ENCODE results near the gene SEL1L3. TPM values are rescaled to one million over a fixed set of nuclear protein-coding genes. Genes with fewer than 3 reads are reported as not detected.

SEL1L3 gene
- total RNA-seq, 1 donor from 2014 or later, result 3.2 TPM

DNA sequence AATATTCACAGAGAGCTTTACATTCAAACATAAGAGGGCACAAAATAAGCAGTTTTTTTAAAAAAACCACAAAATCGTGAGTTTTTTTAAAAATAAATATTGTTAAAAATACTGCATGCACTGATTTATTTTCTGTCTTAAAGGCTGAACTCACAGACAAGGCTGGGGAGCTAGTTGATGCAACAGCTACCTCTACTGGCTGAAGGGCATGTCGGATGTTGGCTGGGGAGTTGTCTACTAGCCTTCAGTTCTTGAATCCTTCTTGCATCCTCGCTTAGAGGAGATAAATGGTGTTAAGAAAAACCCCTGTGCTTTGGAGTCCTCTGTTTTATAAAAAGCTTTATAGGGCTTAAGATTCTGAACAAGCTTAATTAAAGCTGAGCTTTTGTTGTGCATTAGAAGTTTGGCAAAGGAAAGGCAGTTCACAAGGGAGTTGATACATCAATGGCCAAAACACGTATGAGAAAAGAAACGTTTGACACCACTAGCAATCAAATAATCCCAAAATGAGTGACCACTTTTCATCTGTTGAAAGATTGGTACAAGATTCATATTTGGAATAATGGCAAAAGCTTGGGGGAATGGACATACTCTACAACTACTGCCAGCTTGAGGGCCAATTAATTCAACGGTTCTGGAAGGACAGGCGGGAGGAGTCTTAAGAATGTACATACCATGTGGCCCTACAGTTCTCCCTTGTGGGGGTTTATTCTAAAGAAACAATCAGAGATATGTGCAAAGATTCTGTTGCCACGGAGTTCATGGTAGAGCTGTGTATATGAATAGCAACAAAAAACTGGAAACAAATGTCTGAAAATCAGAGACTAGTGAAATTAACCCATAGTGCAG, 94.7 kb downstream of the SEL1L3 start:
- no peaks in the 10 kb centered on the region for H3K9me3 ChIP-seq (replicated peaks)
- no peaks in the 10 kb centered on the region for H3K36me3 ChIP-seq
- peaks cover 16% of the 10 kb centered on the region for H3K4me1 ChIP-seq
- peak; percentile 36 for DNase-seq
- no peaks in the 10 kb centered on the region for H3K27me3 ChIP-seq (ENCODE audit: low read depth)
- H3K27ac ChIP-seq (replicated peaks), result no peak overlapping the region
- TF ChIP-seq, protein P1, sequence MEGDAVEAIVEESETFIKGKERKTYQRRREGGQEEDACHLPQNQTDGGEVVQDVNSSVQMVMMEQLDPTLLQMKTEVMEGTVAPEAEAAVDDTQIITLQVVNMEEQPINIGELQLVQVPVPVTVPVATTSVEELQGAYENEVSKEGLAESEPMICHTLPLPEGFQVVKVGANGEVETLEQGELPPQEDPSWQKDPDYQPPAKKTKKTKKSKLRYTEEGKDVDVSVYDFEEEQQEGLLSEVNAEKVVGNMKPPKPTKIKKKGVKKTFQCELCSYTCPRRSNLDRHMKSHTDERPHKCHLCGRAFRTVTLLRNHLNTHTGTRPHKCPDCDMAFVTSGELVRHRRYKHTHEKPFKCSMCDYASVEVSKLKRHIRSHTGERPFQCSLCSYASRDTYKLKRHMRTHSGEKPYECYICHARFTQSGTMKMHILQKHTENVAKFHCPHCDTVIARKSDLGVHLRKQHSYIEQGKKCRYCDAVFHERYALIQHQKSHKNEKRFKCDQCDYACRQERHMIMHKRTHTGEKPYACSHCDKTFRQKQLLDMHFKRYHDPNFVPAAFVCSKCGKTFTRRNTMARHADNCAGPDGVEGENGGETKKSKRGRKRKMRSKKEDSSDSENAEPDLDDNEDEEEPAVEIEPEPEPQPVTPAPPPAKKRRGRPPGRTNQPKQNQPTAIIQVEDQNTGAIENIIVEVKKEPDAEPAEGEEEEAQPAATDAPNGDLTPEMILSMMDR (IDR thresholded peaks at IDR 0.05; ENCODE audit: borderline replicate concordance), result peak; percentile 83
- intact Hi-C loops (cut with micrococcal nuclease), result loop anchor here (5.0 kb wide), 1 partner anchor 326 kb away; no protein-coding TSS in a partner anchor
- H3K4me3 ChIP-seq, result no peak overlapping the region

DNA sequence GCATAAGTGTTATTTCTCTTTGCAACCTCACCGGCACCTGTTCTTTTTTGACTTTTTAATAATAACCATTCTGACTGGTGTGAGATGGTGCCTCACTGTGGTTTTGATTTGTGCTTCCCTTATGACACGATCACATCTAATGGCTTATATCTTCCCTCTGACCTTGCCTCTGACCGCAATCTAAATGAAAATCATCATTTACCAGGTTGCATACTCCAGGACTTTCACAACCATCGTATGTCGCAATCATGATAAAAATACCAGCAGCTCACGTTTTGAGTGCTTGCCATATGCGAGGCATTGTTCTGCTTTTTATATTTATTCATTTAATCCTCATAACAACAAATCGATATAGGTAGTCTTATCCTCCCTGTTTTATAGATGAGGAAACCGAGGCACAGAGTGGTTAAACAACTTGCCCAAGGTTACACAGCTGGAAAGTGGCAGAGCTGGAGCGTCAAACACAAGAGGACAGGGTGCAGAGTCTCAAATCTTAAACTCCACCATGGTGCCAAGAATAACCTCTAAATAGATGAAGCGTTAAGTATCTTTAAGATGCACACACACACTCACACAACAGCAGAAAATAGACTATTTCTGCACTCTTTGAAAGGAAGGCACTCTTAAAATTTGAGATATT, 102.2 kb downstream of the SEL1L3 start:
- H3K4me1 ChIP-seq, result no peaks in the 10 kb centered on the region
- DNase-seq, result no peak
- no peaks in the 10 kb centered on the region for H3K27me3 ChIP-seq (ENCODE audit: low read depth)
- no peaks in the 10 kb centered on the region for H3K36me3 ChIP-seq
- H3K4me3 ChIP-seq, result no peak overlapping the region
- TF ChIP-seq, protein P1 (IDR thresholded peaks at IDR 0.05; ENCODE audit: borderline replicate concordance), result no peak
- H3K9me3 ChIP-seq (replicated peaks), result no peaks in the 10 kb centered on the region
- H3K27ac ChIP-seq (replicated peaks), result no peak overlapping the region
- intact Hi-C loops (cut with micrococcal nuclease), result no loop called here

DNA sequence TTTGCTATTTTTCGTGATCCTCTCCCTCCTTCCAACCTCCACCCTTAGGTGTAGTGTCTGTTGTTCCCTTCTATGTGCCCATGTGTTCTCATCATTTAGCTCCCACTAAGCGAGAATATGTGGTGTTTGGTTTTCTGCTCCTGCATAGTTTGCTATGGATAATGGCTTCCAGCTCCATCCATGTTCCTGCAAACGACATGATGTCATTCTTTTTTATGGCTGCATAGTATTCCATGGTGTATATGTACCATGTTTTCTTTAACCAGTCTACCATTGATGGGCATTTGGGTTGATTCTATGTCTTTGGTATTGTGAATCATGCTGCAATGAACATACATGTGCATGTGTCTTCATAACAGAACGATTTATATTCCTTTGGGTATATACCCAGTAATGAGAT, 102.7 kb downstream of the SEL1L3 start:
- Histone ChIP-seq H3K36me3 (no peaks in the 10 kb centered on the region), H3K27me3 (ENCODE audit: low read depth) (no peaks in the 10 kb centered on the region)
- intact Hi-C loops (cut with micrococcal nuclease), result no loop called here

DNA sequence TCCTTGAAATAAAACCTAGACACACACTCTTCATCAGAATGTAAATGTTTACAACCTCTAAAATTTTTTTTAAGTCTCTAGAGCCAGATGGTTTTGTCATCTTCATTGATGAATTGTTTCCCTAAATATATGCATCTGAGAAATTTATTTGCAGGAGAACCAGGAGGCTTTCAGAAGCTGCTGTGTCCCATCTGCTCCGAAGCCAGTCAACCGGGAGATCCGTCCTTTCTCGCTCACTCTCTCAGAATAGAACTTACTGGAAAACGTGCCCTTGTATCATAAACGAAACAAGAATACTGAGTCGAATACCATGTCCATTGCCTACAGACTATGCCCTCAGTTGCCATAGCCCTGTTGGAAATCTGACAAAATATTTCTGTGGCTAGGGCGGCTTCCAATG, 103.7 kb downstream of the SEL1L3 start:
- intact Hi-C loops (cut with micrococcal nuclease), result no loop called here
- H3K4me1 ChIP-seq, result no peaks in the 10 kb centered on the region
- TF ChIP-seq, protein P1 (IDR thresholded peaks at IDR 0.05; ENCODE audit: borderline replicate concordance), result no peak

More for the DNA sequence above, 102.7 kb downstream of the SEL1L3 start:
- no peak for DNase-seq
- TF ChIP-seq, protein P1 (IDR thresholded peaks at IDR 0.05; ENCODE audit: borderline replicate concordance), result no peak
- H3K4me3 ChIP-seq, result no peak overlapping the region
- no peak overlapping the region for H3K27ac ChIP-seq (replicated peaks)
- no peaks in the 10 kb centered on the region for H3K4me1 ChIP-seq
- no peaks in the 10 kb centered on the region for H3K9me3 ChIP-seq (replicated peaks)

DNA sequence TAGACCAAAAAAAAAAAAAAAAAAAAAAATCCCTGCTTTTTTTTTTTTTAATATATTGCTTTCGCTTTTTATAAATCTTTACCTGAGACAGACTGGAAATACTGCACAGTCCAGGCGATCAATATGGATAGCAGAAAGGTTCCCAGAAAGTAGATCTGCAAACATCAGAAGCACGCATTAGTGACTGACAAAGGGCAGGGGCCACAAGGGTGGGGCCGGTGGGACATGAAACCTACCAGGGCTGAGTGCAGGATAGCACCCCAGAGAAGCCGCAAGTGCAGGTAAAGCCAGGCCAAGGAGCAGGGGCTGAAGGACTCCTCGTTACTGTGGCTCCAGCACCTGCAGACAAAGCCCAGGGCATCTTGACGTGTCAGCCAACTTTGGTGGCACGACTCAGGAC, 105.3 kb downstream of the SEL1L3 start:
- Histone ChIP-seq H3K9me3 (replicated peaks) (no peaks in the 10 kb centered on the region), H3K27ac (replicated peaks) (no peak overlapping the region), H3K4me1 (no peaks in the 10 kb centered on the region), H3K36me3 (no peaks in the 10 kb centered on the region), H3K4me3 (no peak overlapping the region), H3K27me3 (ENCODE audit: low read depth) (no peaks in the 10 kb centered on the region)
- intact Hi-C loops (cut with micrococcal nuclease), result no loop called here
- DNase-seq, result no peak
- TF ChIP-seq, protein P1 (IDR thresholded peaks at IDR 0.05; ENCODE audit: borderline replicate concordance), result no peak

More for the DNA sequence above, 103.7 kb downstream of the SEL1L3 start:
- no peak for DNase-seq
- H3K27me3 ChIP-seq (ENCODE audit: low read depth), result no peaks in the 10 kb centered on the region
- H3K36me3 ChIP-seq, result no peaks in the 10 kb centered on the region
- no peak overlapping the region for H3K27ac ChIP-seq (replicated peaks)
- H3K4me3 ChIP-seq, result no peak overlapping the region
- no peaks in the 10 kb centered on the region for H3K9me3 ChIP-seq (replicated peaks)
